IPS-15b (cell line): ENCODE data around the gene FAM120A.
A peak's percentile ranks its signal among the peaks of the same experiment; 100 is the strongest.

Experiments used
- H3K27me3 ChIP-seq: one replicate; pipeline ENCODE4 v1.6.1; 2013; ENCODE audit warnings: low read length; ENCODE audit not compliant: control insufficient read depth, insufficient read depth
- H3K36me3 ChIP-seq: one replicate; pipeline ENCODE4 v1.6.1; 2013; ENCODE audit warnings: low read length; ENCODE audit not compliant: control insufficient read depth, insufficient read depth
- H3K4me1 ChIP-seq: one replicate; pipeline ENCODE4 v1.6.1; 2013; ENCODE audit warnings: mild to moderate bottlenecking, low read length; ENCODE audit not compliant: control insufficient read depth, insufficient read depth
- H3K4me3 ChIP-seq: one replicate; pipeline ENCODE4 v1.5.1; 2013; ENCODE audit warnings: low read depth, low read length
- H3K9ac ChIP-seq: one replicate; pipeline ENCODE4 v1.6.1; 2013; ENCODE audit warnings: low read depth, mild to moderate bottlenecking, low read length
- H3K9me3 ChIP-seq: one replicate; pipeline ENCODE4 v1.6.1; 2013; ENCODE audit warnings: mild to moderate bottlenecking, low read length; ENCODE audit not compliant: control insufficient read depth, insufficient read depth

The FAM120A gene

DNA sequence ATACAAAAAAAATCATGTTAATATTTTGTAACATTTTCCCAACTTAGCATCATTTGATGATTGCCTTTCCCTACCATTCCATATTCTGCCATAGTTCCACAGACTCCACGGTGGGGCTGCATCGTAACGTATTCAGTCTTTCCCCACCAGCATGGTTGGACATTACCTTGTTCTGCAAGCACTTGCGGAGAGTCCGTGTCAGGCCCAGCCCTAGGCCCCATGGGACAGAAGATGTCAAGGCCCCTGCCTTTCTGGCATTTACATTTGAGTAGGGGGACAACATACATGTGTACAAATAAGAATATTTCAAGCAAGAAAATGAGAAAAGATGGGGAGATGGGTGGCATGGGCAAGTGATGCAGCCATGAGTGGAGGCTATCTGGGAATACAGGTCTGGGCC is 116.7 kb downstream of the FAM120A start:
- Histone ChIP-seq H3K27me3 (no peaks in the 10 kb centered on the region), H3K9ac (no peak overlapping the region), H3K4me1 (peaks cover 6% of the 10 kb centered on the region), H3K36me3 (peaks cover 2% of the 10 kb centered on the region), H3K9me3 (no peaks in the 10 kb centered on the region), H3K4me3 (no peak overlapping the region)

- H3K4me3 ChIP-seq, result no peak overlapping the region
- no peak overlapping the region for H3K9ac ChIP-seq
- no peaks in the 10 kb centered on the region for H3K27me3 ChIP-seq
- peaks cover 12% of the 10 kb centered on the region for H3K4me1 ChIP-seq
- H3K9me3 ChIP-seq, result no peaks in the 10 kb centered on the region
- H3K36me3 ChIP-seq, result no peaks in the 10 kb centered on the region
Observed at GRCh38 chr9:93569621-93570174, 118.2 kb downstream of the FAM120A start.

- H3K4me3 ChIP-seq, result no peak overlapping the region
- H3K9ac ChIP-seq, result no peak overlapping the region
- H3K4me1 ChIP-seq, result peaks cover 11% of the 10 kb centered on the region
- H3K27me3 ChIP-seq, result peaks cover 3% of the 10 kb centered on the region
- no peaks in the 10 kb centered on the region for H3K9me3 ChIP-seq
- H3K36me3 ChIP-seq, result no peaks in the 10 kb centered on the region
Observed at GRCh38 chr9:93572221-93572620, 120.7 kb downstream of the FAM120A start.

GRCh38 chr9:93572636-93573515 is 121.4 kb downstream of the FAM120A start:
- H3K9ac ChIP-seq, result no peak overlapping the region
- no peak overlapping the region for H3K4me3 ChIP-seq
- peaks cover 3% of the 10 kb centered on the region for H3K27me3 ChIP-seq
- no peaks in the 10 kb centered on the region for H3K9me3 ChIP-seq
- no peaks in the 10 kb centered on the region for H3K36me3 ChIP-seq
- peaks cover 10% of the 10 kb centered on the region for H3K4me1 ChIP-seq

DNA sequence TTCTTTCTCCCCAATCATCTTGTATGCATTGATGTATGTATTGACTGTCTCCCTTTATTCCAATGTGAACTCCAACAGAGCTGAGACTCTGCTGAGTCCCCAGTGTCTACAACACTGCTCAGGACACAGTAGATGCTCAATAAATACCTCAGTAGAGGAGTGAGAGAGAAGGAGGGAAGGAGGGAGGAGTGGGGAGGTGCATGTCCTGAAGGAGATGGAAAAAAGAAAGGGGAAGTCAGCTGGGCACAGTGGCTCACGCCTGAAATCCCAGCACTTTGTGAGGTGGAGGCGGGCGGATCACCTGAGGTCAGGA is 122.0 kb downstream of the FAM120A start:
- Histone ChIP-seq H3K9me3 (no peaks in the 10 kb centered on the region), H3K9ac (no peak overlapping the region), H3K4me1 (peaks cover 10% of the 10 kb centered on the region), H3K36me3 (no peaks in the 10 kb centered on the region), H3K27me3 (peaks cover 3% of the 10 kb centered on the region), H3K4me3 (no peak overlapping the region)

DNA sequence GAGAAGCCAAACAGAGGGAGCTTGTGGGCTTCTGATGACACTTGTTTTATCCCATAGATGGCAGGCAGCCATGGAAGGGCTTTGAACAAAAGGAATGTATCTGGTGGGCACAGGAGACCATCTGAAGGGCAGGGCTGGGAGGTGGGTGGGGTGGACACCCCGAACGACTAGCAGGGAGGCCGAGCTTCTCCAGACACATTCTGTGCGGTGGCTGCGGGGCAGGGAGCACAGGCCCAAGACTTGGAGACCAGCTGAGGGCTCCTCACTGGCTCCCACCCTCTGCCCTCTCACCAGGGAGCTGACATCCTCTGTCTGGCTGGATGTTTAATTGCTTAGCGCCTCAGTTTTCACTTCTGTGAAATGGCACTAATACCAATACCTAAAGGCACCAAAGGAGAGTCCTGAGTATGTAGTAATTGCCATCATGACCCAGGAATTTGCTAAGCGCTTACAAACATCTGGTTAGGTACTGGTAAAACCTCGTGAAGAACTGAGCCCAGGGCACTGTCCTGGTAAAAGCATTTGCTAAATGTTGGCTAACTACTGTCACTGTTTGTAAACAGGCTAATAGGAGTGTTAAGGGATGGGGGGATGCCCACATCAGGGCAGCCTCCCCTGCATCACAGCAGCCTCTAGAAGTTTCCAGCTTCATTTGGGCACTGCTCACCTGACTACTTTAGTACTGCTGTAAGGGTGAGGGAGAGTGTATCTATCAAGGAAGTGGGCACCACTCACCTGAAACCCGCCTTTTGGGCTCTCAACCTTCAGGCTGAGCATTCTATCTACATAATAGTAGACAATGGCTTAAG is 122.8 kb downstream of the FAM120A start:
- no peaks in the 10 kb centered on the region for H3K36me3 ChIP-seq
- no peak overlapping the region for H3K4me3 ChIP-seq
- peaks cover 5% of the 10 kb centered on the region for H3K4me1 ChIP-seq
- no peaks in the 10 kb centered on the region for H3K9me3 ChIP-seq
- no peak overlapping the region for H3K9ac ChIP-seq
- peaks cover 3% of the 10 kb centered on the region for H3K27me3 ChIP-seq

DNA sequence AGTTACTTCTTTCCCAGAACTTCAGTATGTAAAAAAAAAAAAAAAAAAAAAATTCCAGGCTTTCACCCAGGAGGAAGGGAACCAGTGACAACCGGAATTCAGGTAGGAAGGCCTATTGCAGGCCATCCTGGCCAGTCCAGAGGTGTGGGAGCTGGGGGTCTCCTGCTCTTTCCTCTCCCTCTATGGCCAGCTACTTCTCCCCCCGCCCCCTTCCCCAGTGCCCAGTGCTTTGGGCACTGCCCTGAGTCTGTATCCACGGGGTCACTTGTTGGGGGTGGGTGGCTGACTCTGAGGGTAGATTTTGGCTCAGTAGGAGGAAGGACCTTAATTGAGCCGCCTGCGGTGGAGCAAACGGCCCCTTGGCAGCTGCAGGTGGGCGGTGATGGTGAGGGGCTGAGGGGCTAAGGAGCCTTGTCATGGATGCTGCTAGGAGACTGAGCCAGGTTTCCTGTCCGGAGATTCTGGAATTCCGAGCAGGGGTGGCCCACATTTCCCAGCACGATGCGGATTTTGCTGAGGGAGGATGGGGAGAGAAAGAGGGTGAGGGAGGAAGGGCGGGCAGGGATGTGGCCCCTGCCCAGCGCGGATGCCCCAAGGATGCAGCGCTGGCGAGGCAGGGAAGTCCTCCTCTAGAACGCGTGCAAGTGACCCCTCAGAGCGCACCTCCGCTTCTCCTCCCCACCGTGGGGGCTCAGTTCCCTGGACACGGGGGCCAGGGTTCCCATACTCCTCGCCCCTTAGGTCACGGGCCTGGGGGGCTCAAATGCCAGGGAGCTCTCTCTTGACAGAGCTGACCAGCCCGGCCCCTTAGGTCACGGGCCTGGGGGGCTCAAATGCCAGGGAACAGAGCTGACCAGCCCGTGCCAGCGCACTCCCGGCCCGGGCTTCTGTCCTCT is 123.7 kb downstream of the FAM120A start:
- no peaks in the 10 kb centered on the region for H3K36me3 ChIP-seq
- peaks cover 5% of the 10 kb centered on the region for H3K4me1 ChIP-seq
- no peaks in the 10 kb centered on the region for H3K9me3 ChIP-seq
- peak overlapping the region; percentile 55 for H3K4me3 ChIP-seq
- peak overlapping the region; percentile 47 for H3K9ac ChIP-seq
- H3K27me3 ChIP-seq, result peaks cover 3% of the 10 kb centered on the region

- H3K27me3 ChIP-seq, result peaks cover 3% of the 10 kb centered on the region
- H3K4me3 ChIP-seq, result peak overlapping the region; percentile 55
- peak overlapping the region; percentile 54 for H3K9ac ChIP-seq
- no peaks in the 10 kb centered on the region for H3K36me3 ChIP-seq
- peaks cover 5% of the 10 kb centered on the region for H3K4me1 ChIP-seq
- H3K9me3 ChIP-seq, result no peaks in the 10 kb centered on the region
Observed at GRCh38 chr9:93575796-93576257, 124.3 kb downstream of the FAM120A start.

DNA sequence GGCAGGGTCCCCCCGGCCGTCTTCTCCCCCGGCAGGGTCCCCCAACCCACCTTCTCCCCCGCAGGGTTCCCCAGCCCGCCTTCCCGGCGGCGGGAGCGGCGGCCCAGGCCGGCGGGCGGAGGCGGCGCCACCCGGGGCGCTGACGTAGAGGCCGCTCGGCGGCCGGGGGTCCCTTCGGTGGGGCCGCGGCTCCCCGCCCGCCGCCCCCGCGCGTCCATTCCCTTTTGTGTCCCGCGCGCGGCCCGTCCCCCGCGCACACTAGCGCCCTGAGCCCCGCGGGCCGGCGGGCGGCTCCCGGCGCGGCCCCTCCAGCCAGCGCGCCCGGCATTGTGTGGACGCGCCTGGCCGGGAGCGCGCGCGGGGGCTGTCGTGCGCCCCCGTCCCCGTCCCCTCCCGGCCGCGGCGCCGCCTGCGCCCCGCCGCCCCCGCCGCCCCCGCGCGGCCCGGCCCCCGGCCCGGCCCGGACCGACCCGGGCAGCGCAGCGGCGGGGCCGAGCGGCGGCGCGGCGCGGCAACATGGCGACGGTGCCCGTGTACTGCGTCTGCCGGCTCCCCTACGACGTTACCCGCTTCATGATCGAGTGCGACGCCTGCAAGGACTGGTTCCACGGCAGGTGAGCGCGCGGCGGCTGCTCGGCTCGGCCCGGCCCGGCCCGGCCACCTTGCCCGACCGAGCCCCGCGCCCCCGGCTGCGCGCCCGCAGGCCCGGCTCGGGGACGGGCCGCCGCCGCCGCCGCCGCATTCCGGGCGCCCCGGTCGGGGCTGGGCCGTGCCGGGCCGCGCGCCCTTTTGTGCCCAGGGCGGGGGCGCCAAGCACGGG is 125.0 kb downstream of the FAM120A start, which contains the start of gene PHF2:
Gene PHF2, plus strand, starts transcription at position 327 of the 820 bp plus-strand sequence. Its CDS starts 190 bp downstream, at position 517.
- no peaks in the 10 kb centered on the region for H3K9me3 ChIP-seq
- H3K27me3 ChIP-seq, result peaks cover 3% of the 10 kb centered on the region
- H3K36me3 ChIP-seq, result no peaks in the 10 kb centered on the region
- H3K4me3 ChIP-seq, result peak within 1 kb of the TSS; percentile 55
- peak within 1 kb of the TSS; percentile 54 for H3K9ac ChIP-seq
- H3K4me1 ChIP-seq, result peaks cover 5% of the 10 kb centered on the region

DNA sequence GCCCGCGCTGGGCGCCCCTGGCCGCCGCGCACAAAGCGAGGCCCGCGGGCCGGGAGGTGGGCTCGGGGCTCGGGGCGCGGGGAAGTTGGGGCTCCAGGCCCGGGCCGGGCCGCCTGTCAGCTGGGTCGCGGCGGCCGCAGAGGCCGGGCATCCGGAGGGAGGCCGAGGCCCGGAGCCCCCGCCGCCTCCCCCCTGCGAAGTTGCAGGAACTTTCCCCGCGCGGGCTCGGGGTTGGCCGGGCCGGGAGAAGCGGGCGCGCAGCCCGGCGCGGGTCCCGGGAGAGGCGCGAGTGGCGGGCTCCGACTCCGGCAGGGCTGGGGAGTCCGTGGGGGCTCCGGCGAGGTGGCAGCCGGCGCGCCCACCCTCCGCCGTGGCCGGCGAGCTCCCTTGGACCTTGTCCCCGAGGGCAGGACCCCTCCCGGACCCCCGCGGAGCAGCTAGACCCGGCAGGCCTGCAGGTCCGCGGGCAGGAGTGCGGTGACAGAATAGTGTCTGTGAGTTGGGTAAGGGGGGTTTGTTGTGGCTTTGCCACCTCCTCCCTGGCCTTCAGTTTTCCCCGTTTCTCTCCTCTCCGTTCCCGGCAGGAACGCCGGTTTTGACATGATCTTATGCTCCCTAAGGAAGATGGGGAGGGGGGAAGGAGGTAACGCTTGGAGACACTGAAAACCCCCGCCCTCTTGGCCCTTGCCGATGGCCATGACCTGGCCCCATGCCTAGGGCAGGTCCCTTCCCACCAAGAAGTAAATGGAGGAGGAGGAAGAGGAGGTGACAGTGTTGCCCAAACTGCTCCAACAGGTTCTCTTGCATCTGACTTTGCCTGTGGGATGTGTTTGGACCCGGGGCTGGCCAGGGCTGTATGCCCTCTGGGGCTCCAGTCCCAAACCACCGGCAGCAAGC is 125.8 kb downstream of the FAM120A start:
- H3K9me3 ChIP-seq, result no peaks in the 10 kb centered on the region
- peak overlapping the region; percentile 54 for H3K4me3 ChIP-seq
- peaks cover 3% of the 10 kb centered on the region for H3K27me3 ChIP-seq
- H3K9ac ChIP-seq, result no peak overlapping the region
- no peaks in the 10 kb centered on the region for H3K36me3 ChIP-seq
- peaks cover 7% of the 10 kb centered on the region for H3K4me1 ChIP-seq
